Activated CD8-positive, alpha-beta memory T cell treated with anti-CD3 and anti-CD28 coated beads for 48 hours (primary cell): ENCODE data around the gene ADRB2.

ENCODE experiments used
- DNase-seq, 3 experiments: peaks; one replicate each; pipeline ENCODE4 v3.0.0-alpha.2; 2020; ENCODE audit warnings: low read depth in 2 of 3, low spot score in 2 of 3

Gene ADRB2

DNA sequence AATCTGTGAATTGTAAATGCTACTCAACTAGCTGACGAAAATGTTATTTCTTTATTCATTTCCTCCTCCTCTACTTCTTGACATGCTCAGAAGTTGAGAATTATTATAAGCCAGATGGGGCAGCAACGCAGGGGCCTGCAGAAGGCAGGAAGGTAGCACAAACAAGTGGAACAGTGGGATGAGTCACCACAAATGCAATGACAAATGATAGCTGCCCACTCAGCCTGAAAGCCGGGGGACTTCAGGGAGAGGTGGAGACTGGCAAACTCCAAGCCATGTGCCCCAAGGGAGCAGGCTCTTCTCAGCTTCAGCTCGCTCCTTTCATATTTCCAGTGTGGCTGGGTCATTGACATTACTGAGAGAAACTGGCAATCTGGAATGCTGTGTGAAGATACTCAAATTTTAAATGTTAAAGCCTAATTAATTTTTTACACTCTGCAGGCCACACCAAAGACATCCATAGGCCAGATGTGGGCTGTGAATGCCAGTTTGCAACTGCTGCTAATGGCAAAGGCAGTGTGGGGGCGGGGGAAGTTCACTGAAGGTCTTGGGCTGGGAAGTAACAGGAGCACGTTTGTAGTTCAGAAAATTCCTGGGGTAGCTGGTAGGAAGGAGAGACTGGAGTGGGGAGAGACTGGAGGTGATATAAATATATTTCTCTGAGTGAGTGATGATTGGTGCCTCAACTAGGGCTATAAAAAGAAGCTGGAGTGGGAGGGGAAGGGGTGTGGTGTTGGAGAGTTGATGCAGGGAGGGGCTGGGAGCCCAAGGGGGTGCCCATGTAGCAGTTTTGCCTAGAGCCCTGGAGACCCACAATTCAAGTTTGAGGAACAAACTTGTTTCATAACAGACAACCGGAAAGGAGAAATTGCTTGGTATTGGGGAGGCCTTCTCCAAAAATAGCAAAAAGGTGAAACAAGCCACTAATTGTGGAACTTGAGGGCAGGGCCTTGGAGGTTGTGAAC, 20.8 kb upstream of the ADRB2 start:
- DNase-seq: no peak

DNA sequence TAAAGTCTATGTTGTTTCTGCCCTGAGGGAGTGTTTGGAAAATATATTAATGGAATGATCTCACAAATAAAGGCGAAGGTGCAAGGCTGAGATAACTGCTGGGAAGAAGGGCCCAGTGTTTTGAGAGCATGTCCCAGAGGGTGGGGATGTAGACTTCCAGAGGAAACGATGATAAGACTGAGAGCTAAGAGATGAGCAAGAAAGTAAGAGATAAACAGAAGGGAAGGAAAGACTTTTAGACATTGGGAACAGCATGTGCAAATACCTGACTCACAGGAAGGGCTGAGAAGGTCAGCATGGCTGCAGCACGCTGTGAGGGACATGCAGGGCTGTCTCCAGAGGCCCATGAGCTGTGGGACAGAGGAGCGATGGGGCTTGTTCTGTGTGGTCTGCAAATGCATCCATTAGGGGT, 19.9 kb upstream of the ADRB2 start:
- DNase-seq: no peak

DNA sequence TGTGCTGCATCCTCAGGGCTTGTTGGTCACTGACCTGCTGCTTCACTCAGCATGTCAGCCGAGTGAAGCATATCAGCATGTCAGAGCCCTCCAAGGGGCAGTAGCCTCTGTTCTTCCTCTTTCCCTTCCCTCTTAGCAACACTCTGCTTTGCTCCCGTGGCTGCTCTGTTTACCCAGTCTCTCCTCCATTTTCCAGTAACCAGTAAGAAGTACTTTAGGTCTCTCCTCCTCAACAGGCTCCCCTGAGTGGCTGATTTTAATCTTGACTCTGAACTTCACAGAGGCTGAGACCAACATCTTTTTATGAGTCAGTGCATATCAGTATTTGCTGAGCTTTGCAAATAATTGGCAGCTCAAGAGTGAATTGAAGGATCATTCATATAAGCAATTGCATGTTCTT, 18.6 kb upstream of the ADRB2 start:
- no peak for DNase-seq

DNA sequence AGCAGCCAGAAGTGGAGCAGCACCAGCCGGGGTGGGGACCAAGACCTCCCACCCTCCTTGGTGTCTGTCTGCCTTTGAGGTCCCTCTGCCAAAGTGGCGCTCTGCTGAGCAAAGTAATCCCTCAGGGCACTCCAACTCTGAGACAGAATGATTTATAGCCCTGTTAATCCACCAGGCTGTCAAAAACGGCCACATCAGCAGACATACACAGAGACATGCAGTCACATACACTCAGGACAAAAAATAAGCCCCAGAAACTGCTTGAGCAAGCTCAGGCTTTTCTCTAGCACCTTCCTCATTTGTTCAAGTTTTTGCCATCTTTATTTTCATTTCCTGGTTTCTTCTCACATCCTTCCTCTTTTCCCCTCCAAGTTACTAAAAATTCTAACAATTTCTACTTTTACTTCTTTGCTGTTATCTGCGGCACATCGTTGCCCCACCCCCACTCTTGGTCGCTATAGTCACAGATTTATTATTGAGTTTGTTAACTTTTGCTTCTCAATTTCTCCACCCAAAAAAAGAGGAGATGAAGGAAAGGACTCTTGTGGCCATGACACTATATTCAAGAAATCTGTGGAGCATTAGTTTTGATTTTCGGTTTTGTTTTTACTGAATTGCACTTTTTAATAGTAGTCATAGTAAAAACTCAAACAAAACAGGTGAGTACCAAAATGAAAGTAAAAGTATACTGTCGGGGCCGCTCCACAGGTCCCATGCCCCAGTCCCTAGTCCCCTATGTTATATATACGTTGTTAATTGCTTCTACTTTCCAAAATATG, 17.4 kb upstream of the ADRB2 start:
- no peak for DNase-seq

DNA sequence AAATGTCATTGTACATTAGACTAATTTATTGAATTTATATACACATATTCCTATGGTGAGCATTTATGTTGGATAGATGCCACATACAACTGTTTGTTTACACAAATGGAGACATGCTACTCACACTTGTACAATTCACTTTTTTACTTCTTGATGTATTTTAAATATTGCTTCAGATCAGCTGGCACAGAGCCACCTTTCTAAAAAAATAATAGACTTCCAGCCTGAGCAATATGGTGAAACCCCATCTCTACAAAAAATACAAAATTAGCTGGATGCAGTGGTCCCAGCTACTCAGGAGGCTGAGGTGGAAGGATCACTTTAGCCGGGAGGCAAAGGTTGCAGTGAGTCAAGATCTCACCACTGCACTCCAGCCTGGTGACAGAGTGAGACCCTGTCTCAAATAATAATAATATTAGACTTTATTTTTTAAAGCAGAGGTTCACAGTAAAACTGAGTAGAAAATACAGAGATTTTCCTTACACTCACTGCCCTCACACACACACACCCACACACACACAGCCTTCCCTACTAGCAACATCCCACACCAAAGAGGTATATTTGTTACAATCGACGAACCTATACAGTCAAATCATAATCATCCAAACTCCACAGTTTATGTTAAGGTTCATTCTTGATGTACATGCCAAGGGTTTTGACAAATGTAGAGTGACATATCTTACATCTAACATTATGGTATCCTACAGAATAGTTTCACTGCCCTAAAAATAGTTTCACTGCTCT, 16.5 kb upstream of the ADRB2 start:
- DNase-seq: no peak

DNA sequence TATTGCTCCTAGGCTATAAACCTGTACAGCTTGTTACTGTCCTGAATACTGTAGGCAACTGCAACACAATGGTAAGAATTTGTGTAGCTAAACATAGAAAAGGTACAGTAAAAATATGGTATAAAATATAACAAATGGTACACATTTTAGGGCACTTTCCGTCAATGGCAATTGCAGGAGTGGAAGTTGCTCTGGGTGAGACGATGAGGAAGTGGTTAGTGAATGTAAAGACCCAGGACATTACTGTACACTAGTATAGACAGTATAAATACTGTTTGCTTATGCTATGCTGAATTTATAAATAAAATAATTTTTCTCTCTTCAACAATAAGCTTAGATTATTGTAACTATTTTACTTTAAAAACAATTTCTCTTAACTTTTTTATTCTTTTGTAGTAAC, 15.6 kb upstream of the ADRB2 start:
- DNase-seq: no peak

DNA sequence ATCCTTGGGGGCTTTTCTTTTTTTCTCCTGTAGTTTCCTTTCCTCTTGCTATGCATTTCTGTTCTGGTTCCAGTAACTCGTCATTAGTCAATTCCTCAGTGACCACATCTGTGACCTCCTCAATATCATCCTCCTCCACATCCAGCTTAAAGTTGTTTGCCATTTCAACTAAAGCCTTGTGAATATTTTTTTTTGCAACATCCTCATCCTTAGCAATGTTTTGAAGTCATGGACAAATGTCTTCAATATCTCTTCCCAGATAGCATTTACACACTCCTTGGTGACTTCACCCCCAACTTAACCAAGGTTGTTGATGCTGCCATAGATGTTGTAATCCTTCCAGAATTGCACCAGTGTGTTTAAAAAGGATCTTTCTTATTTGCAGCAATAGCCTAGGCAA, 14.7 kb upstream of the ADRB2 start:
- DNase-seq: no peak

DNA sequence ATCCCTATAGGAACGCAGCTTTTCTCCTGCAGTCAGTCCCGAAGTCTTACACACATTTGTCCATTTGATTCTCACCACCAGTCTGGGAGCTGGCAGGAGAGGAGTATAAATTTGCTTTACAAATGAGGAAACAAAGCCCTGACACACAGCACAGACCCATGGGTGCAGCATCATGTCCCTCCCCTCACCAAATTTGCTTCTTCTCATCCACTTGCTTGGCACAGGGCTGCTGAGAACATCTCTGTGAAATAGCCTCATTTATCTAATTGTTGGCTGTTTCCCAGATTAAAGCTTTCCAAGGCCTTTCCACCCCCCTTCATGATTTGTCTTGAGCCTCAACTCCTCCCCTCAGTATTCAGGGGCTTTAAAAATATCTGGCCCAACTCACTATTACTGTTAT, 11.3 kb upstream of the ADRB2 start:
- no peak for DNase-seq

DNA sequence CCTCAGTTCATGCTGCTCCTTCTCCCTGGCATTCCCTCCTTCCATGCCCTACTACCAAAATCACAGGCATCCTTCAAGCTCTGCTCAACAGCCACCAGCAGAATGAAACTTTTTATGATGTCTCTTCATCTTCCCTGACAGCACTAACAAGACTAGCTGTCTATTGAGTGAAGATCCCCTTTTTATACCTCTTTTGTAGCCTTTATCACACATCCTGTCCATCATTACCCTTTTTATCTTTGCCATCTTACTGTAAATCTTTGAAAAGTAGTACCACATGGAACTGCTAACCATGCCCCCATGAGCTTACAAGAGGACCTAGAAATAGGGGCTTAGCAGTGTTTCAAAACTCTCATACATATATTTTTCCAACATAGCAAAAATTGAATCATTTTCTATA, 10.8 kb upstream of the ADRB2 start:
- no peak for DNase-seq

DNA sequence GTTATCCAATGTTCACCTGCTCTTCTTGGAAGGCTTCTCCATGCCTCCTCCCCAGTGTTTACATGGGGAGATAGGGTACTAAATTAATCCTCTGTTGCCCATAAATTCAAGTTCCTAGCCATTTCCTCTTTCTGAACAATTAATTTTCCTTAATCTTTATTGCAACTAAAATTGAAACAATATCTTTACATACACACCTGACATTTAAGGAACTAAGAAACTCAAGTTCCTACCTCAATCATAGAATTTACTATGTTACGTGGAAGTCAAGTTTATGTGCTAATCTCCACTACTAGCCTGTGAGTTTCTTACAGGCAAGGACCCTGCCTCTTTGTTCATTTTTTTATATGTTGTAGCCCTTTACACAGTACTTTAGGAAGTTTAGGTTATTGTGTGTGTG, 10.1 kb upstream of the ADRB2 start:
- no peak for DNase-seq

DNA sequence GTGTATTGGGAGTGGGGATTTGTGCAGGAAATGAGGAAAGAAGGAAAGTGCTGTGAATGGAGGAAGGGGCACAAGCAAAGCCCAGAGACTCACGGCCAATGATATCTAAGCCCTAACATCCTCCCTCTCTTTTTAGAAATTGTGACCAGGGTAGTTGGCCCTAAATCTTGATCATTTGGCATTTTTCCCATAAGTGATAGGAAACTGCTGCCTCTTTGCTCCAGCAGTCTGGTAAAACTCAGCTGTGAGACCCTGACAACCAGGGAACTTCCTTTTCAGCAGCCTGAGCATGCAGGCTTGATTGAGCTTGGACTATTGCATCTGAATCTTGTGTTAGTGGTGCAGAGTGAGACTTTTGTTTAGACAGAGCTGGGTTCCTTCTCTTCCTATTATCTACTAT, 9.6 kb upstream of the ADRB2 start:
- no peak for DNase-seq

DNA sequence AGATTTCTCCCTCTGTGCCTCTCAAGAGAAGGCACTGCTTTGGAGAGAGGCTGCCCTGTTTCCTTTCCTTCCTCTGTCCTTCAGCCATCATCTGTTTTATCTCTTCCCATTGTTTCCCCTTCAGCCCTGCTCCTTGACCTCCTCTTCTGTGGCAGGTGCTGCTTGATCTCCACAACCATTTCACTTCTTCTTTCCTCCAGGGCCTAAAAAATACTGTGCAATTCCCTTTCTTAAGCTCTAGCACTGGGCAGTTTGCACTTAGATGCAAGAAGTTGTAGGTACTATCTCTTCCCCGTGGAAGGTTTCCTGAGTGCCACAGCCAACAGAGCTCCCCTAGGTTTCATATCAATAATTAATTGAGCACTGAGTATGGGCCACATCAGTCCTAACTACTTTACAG, 8.8 kb upstream of the ADRB2 start:
- DNase-seq: no peak

DNA sequence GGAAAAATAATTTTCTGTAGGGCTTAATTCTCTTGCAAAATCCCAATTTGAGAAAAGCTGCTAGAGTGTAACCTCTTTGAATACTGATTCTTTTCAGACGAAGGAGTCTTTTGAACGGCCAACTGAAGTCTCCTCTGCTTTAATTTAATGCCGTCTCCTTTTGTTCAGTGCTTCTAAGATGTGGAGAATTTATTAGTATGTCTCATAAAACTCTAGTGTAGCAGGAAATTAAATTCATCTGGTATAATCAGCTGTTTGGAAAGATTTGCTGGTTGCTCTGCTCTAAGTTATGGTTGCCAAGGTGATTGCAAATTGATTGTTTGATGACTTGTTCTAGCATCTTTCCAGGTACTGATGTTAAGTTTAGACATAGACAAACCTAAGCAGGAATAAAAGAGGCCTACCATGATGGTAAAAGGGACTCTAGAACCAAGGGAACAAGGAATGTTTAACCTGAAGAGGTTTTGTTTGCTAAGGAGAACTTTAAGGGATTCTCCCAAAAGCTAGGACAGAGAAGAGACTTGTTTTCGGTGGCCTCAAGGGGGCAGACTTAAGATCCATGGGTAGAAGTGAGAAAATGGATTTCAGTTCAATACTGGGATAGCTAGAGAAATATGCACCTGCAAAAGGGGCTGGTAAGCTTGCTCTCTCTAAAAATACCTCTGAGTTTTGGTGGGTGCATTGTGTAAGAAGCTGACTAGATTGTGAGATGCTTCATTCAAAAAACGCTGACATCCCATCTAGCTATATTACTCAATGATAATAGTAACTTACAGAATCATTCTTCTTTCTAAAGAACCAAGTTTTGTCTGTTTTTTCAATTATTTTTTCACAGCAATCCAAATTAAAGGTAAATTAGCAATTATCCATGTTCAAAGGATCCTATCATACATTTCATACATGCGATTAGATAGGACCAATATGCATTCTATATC, 5.7 kb upstream of the ADRB2 start:
- no peak for DNase-seq

DNA sequence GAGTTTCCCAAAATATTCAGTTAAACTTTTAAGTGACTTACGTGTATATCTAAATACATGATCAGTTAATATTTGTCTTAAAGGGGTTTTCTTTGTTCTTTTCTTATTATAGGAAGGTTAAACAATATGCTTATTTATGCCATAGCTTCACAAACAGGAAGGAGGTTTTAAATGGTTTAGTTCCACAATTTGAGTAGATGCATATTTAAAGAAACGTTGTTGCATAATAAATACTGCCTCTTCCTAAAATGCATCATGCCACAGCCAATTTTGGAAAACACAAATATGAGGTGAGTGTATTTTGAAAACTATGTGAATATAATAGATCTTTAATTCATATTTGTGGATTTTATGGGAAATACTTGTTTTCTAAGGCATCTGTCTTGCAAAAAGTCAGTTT, 2.5 kb upstream of the ADRB2 start:
- no peak for DNase-seq

DNA sequence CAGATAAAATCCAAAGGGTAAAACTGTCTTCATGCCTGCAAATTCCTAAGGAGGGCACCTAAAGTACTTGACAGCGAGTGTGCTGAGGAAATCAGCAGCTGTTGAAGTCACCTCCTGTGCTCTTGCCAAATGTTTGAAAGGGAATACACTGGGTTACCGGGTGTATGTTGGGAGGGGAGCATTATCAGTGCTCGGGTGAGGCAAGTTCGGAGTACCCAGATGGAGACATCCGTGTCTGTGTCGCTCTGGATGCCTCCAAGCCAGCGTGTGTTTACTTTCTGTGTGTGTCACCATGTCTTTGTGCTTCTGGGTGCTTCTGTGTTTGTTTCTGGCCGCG, 727 bp upstream of the ADRB2 start:
- no peak for DNase-seq

DNA sequence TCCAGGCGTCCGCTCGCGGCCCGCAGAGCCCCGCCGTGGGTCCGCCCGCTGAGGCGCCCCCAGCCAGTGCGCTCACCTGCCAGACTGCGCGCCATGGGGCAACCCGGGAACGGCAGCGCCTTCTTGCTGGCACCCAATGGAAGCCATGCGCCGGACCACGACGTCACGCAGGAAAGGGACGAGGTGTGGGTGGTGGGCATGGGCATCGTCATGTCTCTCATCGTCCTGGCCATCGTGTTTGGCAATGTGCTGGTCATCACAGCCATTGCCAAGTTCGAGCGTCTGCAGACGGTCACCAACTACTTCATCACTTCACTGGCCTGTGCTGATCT, 294 bp downstream of the ADRB2 start:
- DNase-seq: no peak

DNA sequence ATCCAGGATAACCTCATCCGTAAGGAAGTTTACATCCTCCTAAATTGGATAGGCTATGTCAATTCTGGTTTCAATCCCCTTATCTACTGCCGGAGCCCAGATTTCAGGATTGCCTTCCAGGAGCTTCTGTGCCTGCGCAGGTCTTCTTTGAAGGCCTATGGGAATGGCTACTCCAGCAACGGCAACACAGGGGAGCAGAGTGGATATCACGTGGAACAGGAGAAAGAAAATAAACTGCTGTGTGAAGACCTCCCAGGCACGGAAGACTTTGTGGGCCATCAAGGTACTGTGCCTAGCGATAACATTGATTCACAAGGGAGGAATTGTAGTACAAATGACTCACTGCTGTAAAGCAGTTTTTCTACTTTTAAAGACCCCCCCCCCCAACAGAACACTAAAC, 1.3 kb downstream of the ADRB2 start:
- DNase-seq: no peak

DNA sequence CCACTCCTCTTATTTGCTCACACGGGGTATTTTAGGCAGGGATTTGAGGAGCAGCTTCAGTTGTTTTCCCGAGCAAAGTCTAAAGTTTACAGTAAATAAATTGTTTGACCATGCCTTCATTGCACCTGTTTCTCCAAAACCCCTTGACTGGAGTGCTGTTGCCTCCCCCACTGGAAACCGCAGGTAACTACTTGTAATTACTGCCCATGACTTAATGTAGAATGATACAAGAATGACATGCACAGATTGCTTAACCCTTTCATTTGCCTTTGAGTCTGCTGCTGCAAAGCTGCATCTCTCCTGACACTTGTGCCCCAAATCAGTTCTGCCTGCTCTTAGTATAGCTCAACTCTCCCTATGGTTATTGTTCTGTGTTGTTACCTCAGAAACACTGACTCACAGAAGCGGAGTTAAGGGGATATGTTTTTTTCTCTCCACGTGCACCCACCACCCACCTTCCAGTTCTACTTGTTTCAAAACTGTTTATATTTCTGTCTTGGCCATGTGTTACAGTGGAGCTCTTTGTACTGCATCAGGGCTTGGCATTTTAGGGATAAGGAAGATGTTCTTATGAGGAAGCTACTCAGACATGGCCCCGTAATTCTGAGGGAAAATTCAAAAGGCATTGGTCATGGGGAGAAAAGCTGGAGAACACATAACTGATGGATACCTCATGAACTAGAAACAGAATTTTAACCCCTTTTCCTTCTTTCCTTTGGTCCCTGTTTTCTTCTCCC, 2.3 kb downstream of the ADRB2 start:
- no peak for DNase-seq

DNA sequence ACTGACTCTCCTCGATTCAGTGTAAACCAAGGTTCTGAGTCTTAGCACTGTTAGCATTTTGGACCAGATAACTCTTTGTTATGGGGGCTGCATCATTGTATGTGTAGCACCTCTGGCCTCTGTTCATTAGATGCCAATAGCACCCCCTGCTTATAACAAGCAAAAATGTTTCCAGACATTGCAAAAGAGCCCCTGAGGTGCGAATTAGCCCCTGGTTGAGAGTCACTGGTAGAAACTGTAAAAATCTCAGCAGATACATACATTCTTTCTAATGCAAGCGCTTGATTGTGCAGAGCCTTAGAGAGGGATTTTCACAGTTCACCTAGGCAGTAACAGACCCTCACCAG, 2.8 kb downstream of the ADRB2 start:
- DNase-seq: no peak

DNA sequence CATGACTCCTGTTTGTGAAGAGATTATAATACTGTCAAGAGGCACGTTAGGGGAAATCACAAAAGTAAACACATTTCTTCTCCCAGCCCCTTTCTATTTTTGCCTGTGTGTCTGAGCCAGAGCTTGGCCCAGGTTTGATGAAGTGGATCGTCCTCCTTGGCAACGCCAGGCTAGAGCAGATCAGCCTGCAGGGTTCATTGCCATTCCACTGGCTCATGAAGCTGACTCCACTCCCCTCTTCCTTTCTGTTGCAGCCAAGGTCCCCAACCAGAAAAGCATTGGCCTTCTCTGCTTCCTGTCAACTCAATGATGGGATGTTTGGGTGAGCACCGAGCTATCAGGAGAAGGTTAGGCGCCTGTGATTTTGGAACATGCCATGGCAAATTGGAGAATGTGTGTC, 3.3 kb downstream of the ADRB2 start:
- DNase-seq: no peak
